GM19397 (cell line): Measurements from ENCODE around the gene C3AR1.
A peak's percentile ranks its signal among the peaks of the same experiment; 100 is the strongest.
"Not testable (repeated sequence)": the region's sequence is repeated elsewhere in the genome, so short reads cannot be mapped to it uniquely, and the experiment has no call there.

ENCODE experiments used
- ATAC-seq: cut with Tn5 transposase; IDR thresholded peaks from one replicate; pipeline ENCODE4 v1.9.1; 2021; ENCODE audit warnings: mild to moderate bottlenecking, moderate library complexity; ENCODE audit not compliant: unreplicated experiment

The C3AR1 gene

DNA sequence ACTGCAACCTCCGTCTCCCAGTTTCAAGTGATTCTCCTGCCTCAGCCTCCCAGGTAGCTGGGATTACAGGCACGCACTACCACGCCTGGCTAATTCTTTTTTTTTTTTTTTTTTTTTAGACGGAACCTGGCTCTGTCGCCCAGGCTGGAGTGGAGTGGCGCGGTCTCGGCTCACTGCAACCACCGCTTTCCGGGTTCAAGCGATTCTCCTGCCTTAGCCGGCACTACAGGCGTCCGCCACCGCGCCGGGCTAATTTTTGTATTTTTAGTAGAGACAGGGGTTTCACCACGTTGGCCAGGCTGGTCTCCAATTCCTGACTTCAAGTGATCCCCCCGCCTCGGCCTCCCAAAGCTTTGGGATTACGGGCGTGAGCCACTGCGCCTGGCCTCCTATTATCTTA lies 35.1 kb downstream of the C3AR1 start:
- not testable (repeated sequence) for ATAC-seq

DNA sequence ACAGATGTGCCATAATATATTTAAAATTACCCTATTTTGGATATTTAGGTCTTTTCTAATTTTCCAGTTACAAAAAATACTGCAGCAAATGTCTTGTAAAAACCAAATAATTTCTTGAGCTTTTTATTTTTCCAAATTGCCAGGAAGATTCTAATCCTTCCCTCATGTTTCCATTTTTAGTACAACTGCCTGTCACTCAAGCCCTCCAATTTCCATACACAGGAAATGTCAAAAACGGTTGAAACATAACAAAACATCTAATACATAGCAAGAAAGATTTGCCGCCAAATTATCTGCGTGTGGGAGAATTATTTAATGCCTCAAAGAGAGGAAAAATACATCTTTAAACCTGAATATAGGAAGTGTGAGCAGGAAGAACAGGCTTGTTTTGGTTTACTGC lies 36.0 kb downstream of the C3AR1 start:
- ATAC-seq = no peak

DNA sequence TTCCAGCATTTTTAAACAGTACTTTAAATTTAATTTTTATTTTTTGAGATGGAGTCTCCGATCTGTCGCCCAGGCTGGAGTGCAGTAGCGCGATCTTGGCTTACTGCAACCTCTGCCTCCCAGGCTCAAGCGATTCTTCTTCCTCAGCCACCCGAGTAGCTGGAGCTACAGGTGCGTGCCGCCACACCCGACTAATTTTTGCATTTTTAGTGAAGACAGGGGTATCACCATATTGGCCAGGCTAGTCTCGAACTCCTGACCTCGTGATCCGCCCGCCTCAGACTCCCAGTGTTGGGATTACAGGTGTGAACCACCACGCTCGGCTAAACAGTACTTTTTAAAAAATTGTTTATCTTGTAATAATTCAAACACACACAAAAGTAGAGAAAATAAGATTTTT lies 37.9 kb downstream of the C3AR1 start:
- ATAC-seq = no peak

DNA sequence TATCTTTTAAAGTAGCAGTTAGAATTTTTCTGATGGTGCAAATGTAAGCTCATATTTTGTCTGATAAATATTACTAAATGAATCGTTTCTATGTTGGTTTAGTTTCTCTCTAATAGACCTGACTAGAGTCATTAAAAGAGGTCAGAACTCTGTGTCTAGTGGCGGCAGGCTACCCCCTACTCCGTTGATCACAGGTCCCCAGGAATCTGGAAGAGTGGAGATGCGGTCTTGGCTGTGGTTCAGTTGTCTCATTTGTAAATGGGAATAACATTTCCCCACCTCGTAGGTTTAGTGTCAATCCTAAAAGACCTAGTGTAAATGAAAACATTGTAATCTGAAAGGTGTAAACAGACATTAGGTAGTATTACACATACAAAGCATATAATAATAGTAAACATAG lies 38.3 kb downstream of the C3AR1 start:
- no peak for ATAC-seq

DNA sequence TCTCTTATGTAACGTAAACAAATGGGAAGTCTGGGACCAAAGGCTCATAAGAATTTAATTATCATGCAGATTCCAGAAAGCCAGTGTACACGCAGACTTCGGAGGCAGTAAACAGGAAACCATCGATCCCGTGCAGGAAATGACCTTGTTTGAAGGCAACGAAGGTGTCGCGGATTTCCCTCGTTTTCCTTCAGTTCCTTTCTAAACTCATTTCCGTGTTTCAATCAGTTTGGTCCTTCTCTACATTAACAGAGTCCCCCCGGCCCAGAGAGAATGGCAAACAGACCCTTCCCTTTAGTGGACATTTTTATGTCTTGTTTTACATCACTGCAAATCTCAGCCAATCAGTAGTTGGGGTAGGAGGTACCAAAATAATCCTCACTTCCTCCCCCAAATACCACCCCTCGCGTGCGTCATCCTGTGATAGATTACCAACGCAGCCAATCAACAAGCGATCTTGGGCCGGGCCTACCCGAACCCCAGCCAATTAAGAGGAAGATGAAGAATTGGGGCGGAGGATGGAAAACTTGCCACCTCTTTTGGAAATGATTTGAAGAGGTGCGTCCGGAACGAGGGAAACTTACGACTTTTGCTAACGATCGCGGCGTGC lies 39.8 kb downstream of the C3AR1 start:
- ATAC-seq = peak; percentile 96

DNA sequence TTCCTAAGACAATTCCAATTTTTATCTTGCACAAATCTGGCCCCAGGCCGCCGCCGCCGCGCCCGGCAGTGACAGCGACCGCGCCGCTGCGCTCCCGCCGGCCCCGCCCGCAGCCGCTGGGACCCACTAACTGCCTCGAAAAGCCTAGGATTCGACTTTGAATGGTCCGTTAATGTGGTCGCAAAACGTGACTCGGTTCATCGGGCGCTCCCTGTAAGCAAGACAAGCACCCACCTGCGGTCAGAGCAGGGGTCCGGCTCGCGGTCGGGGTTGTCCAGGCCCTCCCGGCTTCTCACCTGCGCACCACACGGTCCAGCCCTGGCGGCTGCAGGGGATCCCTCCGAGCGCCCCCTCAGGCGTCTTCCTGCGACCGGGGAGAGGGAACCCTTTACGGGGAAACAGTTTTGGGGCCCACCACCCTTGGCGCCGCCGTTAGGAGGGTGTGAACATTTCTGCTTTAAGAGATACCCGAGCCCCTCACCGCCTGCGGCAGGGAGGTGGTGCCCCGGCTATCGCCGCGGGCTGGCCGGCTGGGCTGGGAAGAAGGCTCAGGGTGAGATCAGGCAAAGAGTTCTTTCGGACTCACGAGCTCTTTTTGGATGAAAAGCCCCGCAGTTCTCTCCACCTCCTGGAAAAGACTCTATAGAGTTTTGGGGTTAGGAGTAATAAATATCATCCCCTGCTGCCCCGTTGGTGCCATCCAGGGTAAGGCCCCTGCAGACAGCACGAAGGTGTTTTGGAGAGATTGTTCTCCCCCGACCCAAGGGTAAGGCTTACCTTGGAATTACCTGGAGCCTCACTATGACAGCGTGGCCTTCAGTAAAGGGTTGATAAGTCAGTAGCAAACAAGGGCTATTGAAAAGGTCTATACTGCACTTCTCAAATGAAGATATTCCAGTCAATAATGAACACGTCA lies 47.2 kb downstream of the C3AR1 start:
- no peak for ATAC-seq

DNA sequence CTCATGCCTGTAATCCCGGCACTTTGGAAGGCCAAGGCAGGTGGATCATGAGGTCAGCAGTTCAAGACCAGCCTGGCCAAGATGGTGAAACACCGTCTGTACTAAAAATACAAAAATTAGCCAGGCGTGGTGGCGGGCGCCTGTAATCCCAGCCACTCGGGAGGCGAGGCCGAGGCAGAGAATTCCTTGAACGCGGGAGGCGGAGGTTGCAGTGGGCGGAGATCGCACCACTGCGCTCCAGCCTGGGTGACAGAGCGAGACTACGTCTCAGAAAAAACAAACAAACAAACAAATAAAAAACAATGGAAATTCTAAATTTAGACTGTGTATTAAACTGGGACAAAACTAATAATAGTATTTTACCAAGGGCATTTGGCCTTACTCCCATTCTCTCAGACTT lies 47.9 kb downstream of the C3AR1 start:
- not testable (repeated sequence) for ATAC-seq

DNA sequence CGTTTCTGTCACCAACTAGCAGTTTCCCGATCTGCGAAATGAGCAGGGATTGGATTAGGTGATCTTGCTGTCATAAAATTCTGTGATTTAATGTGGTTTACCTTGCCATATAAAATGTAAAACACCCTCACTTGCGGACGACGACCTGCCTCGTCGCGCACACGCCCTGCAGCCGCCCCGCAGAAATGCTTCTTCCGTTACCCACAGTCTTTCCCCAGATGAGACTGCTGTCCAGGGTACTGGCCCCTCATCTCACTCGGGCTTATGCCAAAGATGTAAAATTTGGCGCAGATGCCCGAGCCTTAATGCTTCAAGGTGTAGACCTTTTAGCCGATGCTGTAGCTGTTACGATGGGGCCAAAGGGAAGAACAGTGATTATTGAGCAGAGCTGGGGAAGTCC lies 51.3 kb downstream of the C3AR1 start:
- no peak for ATAC-seq

DNA sequence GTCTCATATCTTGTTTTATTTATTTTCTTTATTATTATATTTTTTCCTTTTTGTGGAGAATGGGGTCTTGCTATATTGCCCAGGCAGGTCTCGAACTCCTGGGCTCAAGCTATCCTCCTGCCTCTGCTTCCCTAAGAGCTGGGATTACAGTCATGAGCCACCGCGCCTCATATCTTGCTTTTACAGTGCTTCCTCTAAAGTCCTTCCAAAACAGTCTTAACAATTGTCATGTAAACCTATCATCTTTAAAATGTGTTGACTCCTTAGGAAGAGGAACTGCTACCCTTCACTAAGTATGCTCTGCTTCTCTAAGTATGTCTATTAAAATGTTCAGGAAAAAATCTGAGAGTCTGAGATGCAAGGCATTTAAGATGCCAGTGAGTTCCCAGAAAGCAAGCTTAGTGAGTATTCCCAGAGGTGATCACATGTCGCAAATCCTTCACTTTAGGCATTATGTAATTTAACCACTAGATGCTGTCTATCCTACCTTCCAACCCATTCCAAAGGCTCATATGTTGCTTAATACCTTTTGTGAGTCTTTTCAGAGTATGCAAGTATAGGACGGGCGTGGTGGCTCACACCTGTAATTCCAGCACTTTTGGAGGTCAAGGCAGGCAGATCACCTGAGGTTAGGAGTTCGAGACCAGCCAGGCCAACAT lies 53.4 kb downstream of the C3AR1 start:
- ATAC-seq = no peak

DNA sequence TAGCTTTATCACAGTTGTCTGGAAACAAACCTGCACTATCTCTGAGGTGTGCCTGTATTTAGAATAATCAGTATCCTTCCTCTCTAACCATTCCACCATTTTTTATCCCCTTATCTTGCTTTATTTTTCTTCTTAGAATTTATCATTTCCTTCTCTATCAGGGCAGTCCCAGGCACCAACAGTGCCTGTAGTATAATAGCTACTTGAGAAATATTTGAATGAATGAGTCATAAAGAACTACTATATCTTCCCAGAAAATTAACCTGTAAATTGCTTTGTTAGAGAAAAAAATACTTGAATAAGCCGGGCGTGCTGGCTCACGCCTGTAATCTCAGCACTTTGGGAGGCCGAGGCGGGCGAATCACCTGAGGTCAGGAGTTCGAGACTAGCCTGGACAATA lies 54.8 kb downstream of the C3AR1 start:
- no peak for ATAC-seq
